Suprapubic skin (tissue), 4 donors: ENCODE measurements around the gene PKLR. TPM values are rescaled to one million over a fixed set of nuclear protein-coding genes. Genes with fewer than 3 reads are reported as not detected.

Experiments
- DNase-seq, 2 donors: peaks; one replicate each; pipeline ENCODE4 v3.0.0-alpha.2; 2019; ENCODE audit warnings: low spot score in 2 of 2
- H3K27ac ChIP-seq: fragments of 200-600 bp; sonication (generic); one replicate; pipeline ENCODE4 v1.5.1; 2019
- H3K27me3 ChIP-seq: fragments of 200-600 bp; sonication (generic); one replicate; pipeline ENCODE4 v1.5.1; 2019
- H3K36me3 ChIP-seq: fragments of 200-600 bp; sonication (generic); one replicate; pipeline ENCODE4 v1.5.1; 2019
- H3K4me1 ChIP-seq: fragments of 200-600 bp; sonication (generic); one replicate; pipeline ENCODE4 v1.5.1; 2019
- H3K4me3 ChIP-seq: fragments of 200-600 bp; sonication (generic); one replicate; pipeline ENCODE4 v1.5.1; 2019; ENCODE audit warnings: mild to moderate bottlenecking
- H3K9me3 ChIP-seq: fragments of 200-600 bp; sonication (generic); one replicate; pipeline ENCODE4 v1.5.1; 2019
- CTCF ChIP-seq, 2 donors: fragments of 200-600 bp in 1 of 2; fragments of 450-650 bp in 1 of 2; sonication (generic) in 1 of 2; IDR thresholded peaks; one replicate each; pipeline ENCODE4 v1.5.1; 2016 to 2019; ENCODE audit warnings: antibody characterized with exemption in 2 of 2, mild to moderate bottlenecking in 1 of 2, moderate library complexity in 1 of 2
- EP300 ChIP-seq: sonication (generic); formaldehyde crosslinking; IDR thresholded peaks from one replicate; pipeline ENCODE4 v1.6.1; 2017; ENCODE audit warnings: antibody characterized with exemption
- POLR2A ChIP-seq, 2 donors: fragments of 450-650 bp; IDR thresholded peaks; one replicate each; pipeline ENCODE4 v1.6.1; 2017; ENCODE audit warnings: antibody characterized with exemption in 2 of 2, mild to moderate bottlenecking in 2 of 2, moderate library complexity in 2 of 2
- POLR2AphosphoS5 ChIP-seq, 3 donors: sonication (generic); formaldehyde crosslinking; IDR thresholded peaks; one replicate each; pipeline ENCODE4 v1.6.1; 2017; ENCODE audit warnings: antibody characterized with exemption in 3 of 3
- WGBS: methylation state at CpG from one replicate; pipeline ENCODE4 v1.1.5; 2018; 5-methylcytosine and 5-hydroxymethylcytosine counted together
- total RNA-seq, 4 donors: library from RNA; depleted of rRNA; stranded (reverse); fragments of >200 nt; gene quantifications; one replicate each; pipeline ENCODE4 v1.1.0, GENCODE V29; 2016

The PKLR gene
- total RNA-seq, 4 donors from 2014 or later = 0.24 to 2.5 (median 2.1) TPM

- 0% methylated on average over 3 of the region's 9 CpGs for WGBS
- peaks cover 62% of the 10 kb centered on the region for H3K36me3 ChIP-seq
- H3K4me3 ChIP-seq = peak overlapping the region; percentile 94
- peak overlapping the region; percentile 87 for H3K27ac ChIP-seq
- peaks cover 29% of the 10 kb centered on the region for H3K4me1 ChIP-seq
- TF ChIP-seq CTCF (IDR thresholded peaks at IDR 0.05) (no peak), POLR2A (IDR thresholded peaks at IDR 0.05) (no peak), EP300 (no peak), POLR2AphosphoS5 (IDR thresholded peaks at IDR 0.05) (no peak)
- no peaks in the 10 kb centered on the region for H3K27me3 ChIP-seq
- DNase-seq = no peak
- no peaks in the 10 kb centered on the region for H3K9me3 ChIP-seq
These were observed 39.8 kb downstream of the PKLR start for GRCh38 chr1:155261493-155261851.

- Histone ChIP-seq H3K27me3 (no peaks in the 10 kb centered on the region), H3K27ac (no peak overlapping the region), H3K4me3 (no peak overlapping the region), H3K36me3 (peaks cover 50% of the 10 kb centered on the region), H3K4me1 (peaks cover 39% of the 10 kb centered on the region), H3K9me3 (no peaks in the 10 kb centered on the region)
- no peak for TF ChIP-seq CTCF (IDR thresholded peaks at IDR 0.05)
- no peak for TF ChIP-seq POLR2A (IDR thresholded peaks at IDR 0.05)
- no peak for TF ChIP-seq EP300
- no peak for TF ChIP-seq POLR2AphosphoS5 (IDR thresholded peaks at IDR 0.05)
- DNase-seq = no peak
- 93% methylated on average over 5 of the region's 5 CpGs for WGBS
These were observed 41.0 kb downstream of the PKLR start for GRCh38 chr1:155260276-155260675.

GRCh38 chr1:155256058-155256852, 45.0 kb downstream of the PKLR start:
- H3K27ac ChIP-seq = peak overlapping the region; percentile 96
- H3K36me3 ChIP-seq = peaks cover 26% of the 10 kb centered on the region
- WGBS = 53% methylated on average over 18 of the region's 20 CpGs
- peak in 1 of 2 donors; percentile 75 for DNase-seq
- no peak for TF ChIP-seq POLR2A (IDR thresholded peaks at IDR 0.05)
- no peak for TF ChIP-seq EP300
- no peak for TF ChIP-seq POLR2AphosphoS5 (IDR thresholded peaks at IDR 0.05)
- TF ChIP-seq CTCF (IDR thresholded peaks at IDR 0.05) = no peak
- no peaks in the 10 kb centered on the region for H3K9me3 ChIP-seq
- no peaks in the 10 kb centered on the region for H3K27me3 ChIP-seq
- H3K4me1 ChIP-seq = peaks cover 48% of the 10 kb centered on the region
- H3K4me3 ChIP-seq = peak overlapping the region; percentile 94

GRCh38 chr1:155255243-155256007, 45.8 kb downstream of the PKLR start, which contains the start of gene ENTREP3:
Gene ENTREP3, minus strand, starts transcription at chr1:155255483. Its CDS starts 606 bp downstream, at chr1:155254877.
- Histone ChIP-seq H3K27ac (peak within 1 kb of the TSS; percentile 96), H3K36me3 (peaks cover 25% of the 10 kb centered on the region), H3K4me1 (peaks cover 48% of the 10 kb centered on the region), H3K4me3 (peak within 1 kb of the TSS; percentile 94), H3K27me3 (no peaks in the 10 kb centered on the region), H3K9me3 (no peaks in the 10 kb centered on the region)
- TF ChIP-seq CTCF (IDR thresholded peaks at IDR 0.05) (no peak), POLR2AphosphoS5 (IDR thresholded peaks at IDR 0.05) (no peak), EP300 (no peak), POLR2A (IDR thresholded peaks at IDR 0.05) (no peak)
- WGBS = under 1% methylated on average over 48 of the region's 54 CpGs
- DNase-seq = peak; percentile 91

- under 1% methylated on average over 23 of the region's 35 CpGs for WGBS
- H3K27ac ChIP-seq = peak overlapping the region; percentile 96
- DNase-seq = peak in 1 of 2 donors; percentile 78
- no peaks in the 10 kb centered on the region for H3K9me3 ChIP-seq
- peaks cover 50% of the 10 kb centered on the region for H3K4me1 ChIP-seq
- TF ChIP-seq EP300 = no peak
- TF ChIP-seq POLR2A (IDR thresholded peaks at IDR 0.05) = no peak
- TF ChIP-seq POLR2AphosphoS5 (IDR thresholded peaks at IDR 0.05) = no peak
- TF ChIP-seq CTCF (IDR thresholded peaks at IDR 0.05) = no peak
- peak overlapping the region; percentile 94 for H3K4me3 ChIP-seq
- no peaks in the 10 kb centered on the region for H3K27me3 ChIP-seq
- peaks cover 18% of the 10 kb centered on the region for H3K36me3 ChIP-seq
These were observed 46.5 kb downstream of the PKLR start for GRCh38 chr1:155254714-155255242.
